HG02870 (cell line): ENCODE data around the gene PDILT.
"Not testable (repeated sequence)": the region's sequence is repeated elsewhere in the genome, so short reads cannot be mapped to it uniquely, and the experiment has no call there.

Experiments used
- ATAC-seq: cut with Tn5 transposase; IDR thresholded peaks from one replicate; pipeline ENCODE4 v1.9.1; 2021; ENCODE audit warnings: mild to moderate bottlenecking, moderate library complexity; ENCODE audit not compliant: unreplicated experiment

Gene PDILT

GRCh38 chr16:20404637-20405036 lies at the start of gene PDILT:
Gene PDILT (minus strand): TSS chr16:20404737. CDS start chr16:20399300, 5,437 bp downstream.
- ATAC-seq = no peak

GRCh38 chr16:20453633-20454032 lies 49.1 kb upstream of the PDILT start:
- not testable (repeated sequence) for ATAC-seq

- not testable (repeated sequence) for ATAC-seq
Observed at GRCh38 chr16:20451364-20451763, 46.8 kb upstream of the PDILT start, which contains the start of gene ACSM2A. Gene ACSM2A (plus strand): TSS chr16:20451521. CDS start chr16:20460115, 8,594 bp downstream.

- ATAC-seq = not testable (repeated sequence)
Observed at GRCh38 chr16:20446652-20447393, 42.3 kb upstream of the PDILT start.

GRCh38 chr16:20441859-20442258 lies 37.3 kb upstream of the PDILT start:
- ATAC-seq = not testable (repeated sequence)

GRCh38 chr16:20441191-20441590 lies 36.7 kb upstream of the PDILT start:
- ATAC-seq = no peak

- not testable (repeated sequence) for ATAC-seq
Observed at GRCh38 chr16:20440731-20441130, 36.2 kb upstream of the PDILT start.

GRCh38 chr16:20439820-20440231 lies 35.3 kb upstream of the PDILT start:
- ATAC-seq = not testable (repeated sequence)

- not testable (repeated sequence) for ATAC-seq
Observed at GRCh38 chr16:20438950-20439349, 34.4 kb upstream of the PDILT start.

- ATAC-seq = no peak
Observed at GRCh38 chr16:20430948-20431347, 26.4 kb upstream of the PDILT start.

- ATAC-seq = not testable (repeated sequence)
Observed at GRCh38 chr16:20430480-20430879, 25.9 kb upstream of the PDILT start.

GRCh38 chr16:20429499-20429898 lies 25.0 kb upstream of the PDILT start:
- ATAC-seq = not testable (repeated sequence)

GRCh38 chr16:20427401-20427797 lies 22.9 kb upstream of the PDILT start:
- not testable (repeated sequence) for ATAC-seq

GRCh38 chr16:20424129-20424866 lies 19.8 kb upstream of the PDILT start:
- no peak for ATAC-seq

- not testable (repeated sequence) for ATAC-seq
Observed at GRCh38 chr16:20423772-20424128, 19.2 kb upstream of the PDILT start.

GRCh38 chr16:20421748-20422147 lies 17.2 kb upstream of the PDILT start:
- ATAC-seq = not testable (repeated sequence)

- ATAC-seq = not testable (repeated sequence)
Observed at GRCh38 chr16:20419093-20419492, 14.6 kb upstream of the PDILT start.

- no peak for ATAC-seq
Observed at GRCh38 chr16:20415541-20415940, 11.0 kb upstream of the PDILT start.

- no peak for ATAC-seq
Observed at GRCh38 chr16:20411055-20411454, 6.5 kb upstream of the PDILT start.

- ATAC-seq = peak; percentile 77
Observed at GRCh38 chr16:20410121-20410723, 5.7 kb upstream of the PDILT start.

GRCh38 chr16:20409398-20410120 lies 5.0 kb upstream of the PDILT start, which contains the start of gene ACSM5:
Gene ACSM5 (plus strand): TSS chr16:20409534. CDS start chr16:20411485, 1,951 bp downstream.
- ATAC-seq = peak; percentile 28
